Small intestine (tissue), 7 donors: ENCODE results near the gene FHIT. TPM values are rescaled to one million over a fixed set of nuclear protein-coding genes. Genes with fewer than 3 reads are reported as not detected.

Experiments used
- DNase-seq, 2 donors: peaks; one replicate each; pipeline versions ENCODE4 v3.0.0 to v3.0.0-alpha.2; 2013
- FAIRE-seq: peaks from 2 replicates; lab custom pipeline; 2012; peaks lifted over from hg19 to GRCh38; lab: Jason Lieb, UNC
- H3K27ac ChIP-seq, 3 donors: one replicate each; pipeline ENCODE4 v1.5.1; 2013; ENCODE audit warnings: low read length in 2 of 3, mild to moderate bottlenecking in 2 of 3, control low read depth in 1 of 3, inconsistent platforms in 1 of 3, low read depth in 1 of 3, moderate library complexity in 1 of 3
- H3K27me3 ChIP-seq, 3 donors: one replicate each; pipeline ENCODE4 v1.6.1; 2013; ENCODE audit warnings: low read length in 3 of 3, inconsistent platforms in 1 of 3; ENCODE audit not compliant: control insufficient read depth in 3 of 3, insufficient read depth in 3 of 3
- H3K36me3 ChIP-seq, 3 donors: one replicate each; pipeline ENCODE4 v1.6.1; 2013; ENCODE audit warnings: low read length in 3 of 3, inconsistent platforms in 1 of 3, low read depth in 1 of 3, mild to moderate bottlenecking in 1 of 3, moderate library complexity in 1 of 3; ENCODE audit not compliant: control insufficient read depth in 3 of 3, insufficient read depth in 2 of 3
- H3K4me1 ChIP-seq, 3 donors: one replicate each; pipeline ENCODE4 v1.6.1; 2013; ENCODE audit warnings: low read length in 2 of 3, inconsistent platforms in 1 of 3, low read depth in 1 of 3, mild to moderate bottlenecking in 1 of 3, moderate library complexity in 1 of 3; ENCODE audit not compliant: control insufficient read depth in 3 of 3, insufficient read depth in 2 of 3
- H3K4me3 ChIP-seq, 3 donors: one replicate each; pipeline ENCODE4 v1.5.1; 2013; ENCODE audit warnings: low read length in 3 of 3, control low read depth in 1 of 3, inconsistent platforms in 1 of 3, low read depth in 1 of 3, mild to moderate bottlenecking in 1 of 3, moderate library complexity in 1 of 3
- H3K9me3 ChIP-seq, 2 donors: one replicate each; pipeline ENCODE4 v1.6.1; 2013; ENCODE audit warnings: low read depth in 1 of 2, low read length in 1 of 2; ENCODE audit not compliant: control insufficient read depth in 2 of 2, insufficient read depth in 1 of 2
- WGBS, 3 donors: extraction: QIAGEN DNeasy Blood & Tissue Kit; methylation state at CpG; one replicate each; pipeline ENCODE4 v1.1.7; 2013; 5-methylcytosine and 5-hydroxymethylcytosine counted together
- polyA plus RNA-seq, 4 donors: library from polyadenylated mRNA; stranded (reverse) in 3 of 4; unstranded in 1 of 4; fragments of 200-250 nt in 3 of 4; fragments of 120-200 nt in 1 of 4; gene quantifications; one replicate each; pipeline versions ENCODE4 v1.2.1 to v1.2.3, GENCODE V29; 2013
- donor health status: healthy with polysubstance abuse.
- donor health status: control.
- donor health status: control.
- donor health status: Bipolar disorder and iron deficiency.
- donor health status: healthy.

FHIT gene
- polyA plus RNA-seq, 4 donors: 4.4 to 30.4 (median 7.0) TPM

DNA sequence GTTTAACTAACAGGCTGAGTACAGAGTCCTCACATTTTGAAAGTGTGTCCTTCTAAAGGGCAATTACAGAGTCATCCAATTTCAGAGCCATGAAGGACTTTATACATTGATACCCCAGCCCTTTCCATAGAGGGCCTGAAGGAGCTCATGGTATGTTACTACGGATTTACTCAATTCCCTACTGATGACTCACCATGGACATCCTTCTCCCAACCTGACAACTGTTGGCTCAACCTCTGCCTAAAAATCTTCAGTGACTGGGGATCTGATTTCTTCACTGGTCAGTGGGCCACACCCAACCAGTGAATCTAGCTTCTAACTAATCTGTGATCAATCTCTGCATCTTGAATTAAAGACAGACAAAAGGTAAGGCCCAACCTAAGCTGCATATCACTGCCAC is 1238.0 kb downstream of the FHIT start:
- H3K9me3 ChIP-seq: no peaks in the 10 kb centered on the region
- H3K36me3 ChIP-seq: no peaks in the 10 kb centered on the region
- no peak overlapping the region for H3K4me3 ChIP-seq
- no peaks in the 10 kb centered on the region for H3K27me3 ChIP-seq
- no peaks in the 10 kb centered on the region for H3K4me1 ChIP-seq
- no peak overlapping the region for H3K27ac ChIP-seq
- FAIRE-seq (no peak), DNase-seq (no peak)
- WGBS, 3 donors: 88 to 93% (median 88%) methylated on average over 1 of the region's 1 CpG

DNA sequence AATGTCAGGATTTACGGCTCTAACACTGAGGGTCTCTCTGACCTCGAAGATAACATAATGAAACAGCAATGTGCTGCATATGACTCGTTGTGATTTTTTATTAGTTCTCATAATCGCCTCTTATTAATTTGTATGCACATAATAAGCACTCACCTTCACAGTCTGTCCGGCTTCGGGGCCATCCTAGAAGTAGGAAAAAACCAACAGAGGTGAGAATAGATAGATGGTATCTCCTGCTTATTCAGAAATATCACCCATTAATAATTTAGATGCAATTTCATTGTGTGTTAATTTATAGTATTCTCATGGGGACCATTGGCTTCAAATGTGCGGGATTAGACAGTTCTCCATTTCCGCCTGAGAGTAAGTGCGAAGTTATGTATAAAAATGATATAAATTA is 1240.0 kb downstream of the FHIT start:
- no peaks in the 10 kb centered on the region for H3K9me3 ChIP-seq
- H3K36me3 ChIP-seq: no peaks in the 10 kb centered on the region
- no peaks in the 10 kb centered on the region for H3K27me3 ChIP-seq
- no peak overlapping the region for H3K4me3 ChIP-seq
- DNase-seq (no peak), FAIRE-seq (no peak)
- H3K4me1 ChIP-seq: no peaks in the 10 kb centered on the region
- 70 to 78% (median 75%) methylated on average over 9 of the region's 9 CpGs for WGBS, 3 donors
- no peak overlapping the region for H3K27ac ChIP-seq

DNA sequence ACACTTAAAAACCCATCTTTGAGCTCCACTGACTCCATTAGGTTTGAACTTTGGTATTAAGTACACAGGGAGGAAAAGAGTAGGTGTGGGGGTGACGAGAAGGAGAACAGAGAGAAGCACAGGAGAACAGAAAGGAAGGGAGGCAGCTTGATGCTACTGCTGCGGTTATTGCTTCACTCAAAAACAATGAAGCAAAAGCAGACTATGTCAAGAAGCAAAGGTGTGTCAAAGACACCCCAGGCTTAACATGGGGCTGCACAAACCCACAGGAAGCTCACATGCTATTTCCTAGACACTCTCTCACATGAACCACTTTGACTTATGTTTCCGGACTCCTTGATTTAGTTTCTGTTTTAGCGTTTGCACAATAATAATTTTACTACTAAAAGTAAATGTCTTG is 1240.5 kb downstream of the FHIT start:
- FAIRE-seq (no peak), DNase-seq (peak; percentile 2 to 65)
- WGBS, 3 donors: 38 to 61% (median 54%) methylated on average over 4 of the region's 4 CpGs
- no peaks in the 10 kb centered on the region for H3K4me1 ChIP-seq
- no peaks in the 10 kb centered on the region for H3K27me3 ChIP-seq
- H3K9me3 ChIP-seq: no peaks in the 10 kb centered on the region
- no peak overlapping the region for H3K27ac ChIP-seq
- no peaks in the 10 kb centered on the region for H3K36me3 ChIP-seq
- H3K4me3 ChIP-seq: no peak overlapping the region

DNA sequence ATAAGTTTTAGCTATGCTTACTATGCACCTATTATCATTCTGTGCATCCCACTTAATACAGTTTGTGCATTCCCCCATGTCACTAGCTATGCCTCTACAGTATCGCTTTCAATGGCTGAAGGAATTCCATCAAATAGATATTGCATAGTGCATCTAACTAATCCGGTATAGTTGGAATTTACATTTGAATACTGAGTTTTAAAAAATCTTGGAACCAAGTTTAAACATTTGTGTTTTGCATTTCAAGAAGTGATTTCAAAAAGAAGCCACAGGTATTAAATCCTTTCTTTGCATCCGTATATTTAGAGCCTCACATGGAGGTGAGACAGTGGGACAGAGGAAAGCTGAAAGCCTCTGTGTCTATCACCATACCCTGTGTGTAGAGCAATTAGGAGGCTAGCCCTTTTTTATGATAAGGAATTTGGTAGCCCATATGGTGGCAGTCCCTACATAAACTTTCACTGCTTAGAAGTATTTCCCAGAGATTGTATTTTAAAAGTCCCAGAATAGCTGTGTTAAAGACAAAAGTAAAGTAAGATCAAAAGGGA is 1241.2 kb downstream of the FHIT start:
- FAIRE-seq: no peak
- WGBS, 3 donors: 92 to 99% (median 97%) methylated on average over 3 of the region's 3 CpGs
- no peak overlapping the region for H3K27ac ChIP-seq

DNA sequence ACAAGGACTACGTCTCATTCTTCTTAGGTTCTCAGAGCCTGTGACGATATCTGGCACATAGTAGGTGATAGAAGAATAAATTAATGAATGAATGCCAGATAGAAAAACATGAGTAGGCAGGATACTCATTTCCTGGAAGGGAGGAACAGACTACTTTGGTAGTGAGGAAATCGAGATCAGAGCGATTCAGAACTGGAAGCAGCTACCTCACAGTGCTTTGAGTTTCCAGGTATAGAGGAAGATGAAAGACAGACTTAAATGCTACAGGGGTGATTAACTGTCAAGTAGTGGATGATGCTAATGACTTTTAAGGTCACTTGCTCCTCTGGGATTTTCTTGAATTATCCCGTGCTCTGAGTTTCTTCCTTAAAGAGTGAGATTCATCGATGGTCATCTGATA is 1249.9 kb downstream of the FHIT start:
- H3K36me3 ChIP-seq: no peaks in the 10 kb centered on the region
- no peak overlapping the region for H3K27ac ChIP-seq
- no peaks in the 10 kb centered on the region for H3K9me3 ChIP-seq
- H3K4me1 ChIP-seq: no peaks in the 10 kb centered on the region
- WGBS, 3 donors: 90 to 94% (median 90%) methylated on average over 6 of the region's 6 CpGs
- FAIRE-seq (no peak), DNase-seq (no peak)
- H3K4me3 ChIP-seq: no peak overlapping the region
- H3K27me3 ChIP-seq: no peaks in the 10 kb centered on the region

More for the DNA sequence above, 1241.2 kb downstream of the FHIT start:
- no peaks in the 10 kb centered on the region for H3K36me3 ChIP-seq
- no peak overlapping the region for H3K4me3 ChIP-seq
- no peaks in the 10 kb centered on the region for H3K4me1 ChIP-seq
- H3K27me3 ChIP-seq: no peaks in the 10 kb centered on the region
- no peak for DNase-seq
- H3K9me3 ChIP-seq: no peaks in the 10 kb centered on the region

DNA sequence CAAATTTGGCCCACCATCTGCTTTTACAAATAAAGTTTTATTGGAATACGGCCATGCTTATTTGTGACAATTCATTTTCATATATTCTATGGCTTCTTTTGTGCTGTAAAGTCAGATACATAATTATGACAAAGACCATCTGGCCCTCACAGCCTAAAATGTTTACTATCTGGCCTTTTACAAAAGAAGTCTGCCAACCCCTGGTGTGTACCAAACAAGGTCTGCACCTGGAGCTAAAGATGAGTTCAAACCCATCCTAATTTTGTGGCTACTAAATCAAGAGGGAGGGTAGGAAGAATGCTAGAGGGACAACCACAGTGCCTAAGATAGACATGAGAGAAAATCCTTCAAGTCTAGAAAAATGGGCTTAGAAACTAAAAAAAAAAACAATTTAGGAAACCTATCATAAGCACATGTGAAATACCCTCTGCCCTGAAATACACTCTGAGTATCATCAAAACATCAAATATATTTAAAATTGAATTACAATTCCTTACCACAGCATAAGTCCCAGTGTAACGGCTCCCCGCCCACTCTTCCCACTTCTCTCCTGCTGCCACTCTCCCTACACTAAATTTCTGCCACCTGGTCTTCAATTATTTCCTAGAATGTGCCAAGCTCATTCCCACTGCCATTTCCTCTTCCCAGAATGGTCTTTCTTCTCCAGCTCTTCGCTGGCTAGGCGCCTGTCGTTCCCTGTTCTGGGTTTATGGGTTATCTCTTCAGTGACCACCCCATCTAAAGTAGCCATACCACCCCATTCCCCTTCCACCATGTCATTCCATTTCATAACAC is 1250.7 kb downstream of the FHIT start:
- H3K4me1 ChIP-seq: no peaks in the 10 kb centered on the region
- H3K4me3 ChIP-seq: no peak overlapping the region
- H3K27ac ChIP-seq: no peak overlapping the region
- FAIRE-seq (no peak), DNase-seq (no peak)
- no peaks in the 10 kb centered on the region for H3K9me3 ChIP-seq
- no peaks in the 10 kb centered on the region for H3K36me3 ChIP-seq
- no peaks in the 10 kb centered on the region for H3K27me3 ChIP-seq
- WGBS, 3 donors: 95 to 98% (median 96%) methylated on average over 6 of the region's 6 CpGs

DNA sequence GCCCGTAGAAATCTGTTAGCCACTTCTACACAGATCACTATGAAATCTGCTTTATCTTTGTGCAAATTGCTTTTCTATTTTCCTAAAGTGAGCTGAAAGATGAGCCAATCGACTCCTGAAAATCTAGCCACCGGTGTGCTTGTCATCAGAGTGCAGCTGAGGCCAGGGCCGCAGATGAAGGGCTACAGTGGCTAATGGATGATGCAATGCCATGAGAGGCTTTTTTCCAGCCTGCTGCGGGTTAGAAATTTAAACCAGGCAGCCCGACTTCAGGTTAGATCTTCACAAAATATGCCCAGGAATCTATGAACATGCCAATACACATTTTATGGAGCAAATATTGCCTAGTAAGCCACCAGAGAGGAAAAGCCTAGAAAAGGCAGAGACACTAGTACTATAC is 1253.2 kb downstream of the FHIT start:
- Histone ChIP-seq H3K27me3 (no peaks in the 10 kb centered on the region), H3K4me1 (no peaks in the 10 kb centered on the region), H3K27ac (no peak overlapping the region), H3K9me3 (no peaks in the 10 kb centered on the region), H3K4me3 (no peak overlapping the region), H3K36me3 (no peaks in the 10 kb centered on the region)
- DNase-seq: no peak
- 84 to 87% (median 86%) methylated on average over 6 of the region's 6 CpGs for WGBS, 3 donors
- FAIRE-seq: no peak

DNA sequence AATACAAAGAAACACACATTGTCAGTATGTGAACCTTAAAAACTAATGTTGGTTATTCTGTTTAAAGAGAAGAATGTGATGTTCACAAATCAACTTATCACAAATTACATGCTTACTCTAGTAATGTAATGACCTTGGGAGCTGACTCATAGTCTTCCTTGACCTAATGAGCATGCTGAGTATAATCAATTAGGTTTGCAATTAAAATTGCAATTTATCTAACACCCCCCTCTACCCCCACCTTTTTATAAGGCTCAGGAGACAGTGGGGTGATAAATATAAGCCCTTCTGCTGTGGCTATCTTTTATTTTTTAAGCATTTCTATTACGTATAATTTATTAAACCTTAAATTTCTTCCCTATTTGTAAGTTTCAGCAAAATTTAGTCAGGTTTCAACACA is 1253.7 kb downstream of the FHIT start:
- no peaks in the 10 kb centered on the region for H3K9me3 ChIP-seq
- H3K36me3 ChIP-seq: no peaks in the 10 kb centered on the region
- no peak overlapping the region for H3K4me3 ChIP-seq
- FAIRE-seq: no peak
- no peak for DNase-seq
- 93 to 97% (median 97%) methylated on average over 1 of the region's 1 CpG for WGBS, 3 donors
- no peaks in the 10 kb centered on the region for H3K27me3 ChIP-seq
- no peak overlapping the region for H3K27ac ChIP-seq
- no peaks in the 10 kb centered on the region for H3K4me1 ChIP-seq
